Bladder microvascular endothelial cell (primary cell): ENCODE measurements around the gene RNASE3. TPM values are rescaled to one million over a fixed set of nuclear protein-coding genes. Genes with fewer than 3 reads are reported as not detected.

ENCODE experiments used
- total RNA-seq: library from RNA; depleted of rRNA; stranded (reverse); fragments of >200 nt; gene quantifications from 2 replicates; pipeline ENCODE4 v1.2.3, GENCODE V29; 2014

Gene RNASE3
- total RNA-seq = not detected in 2 replicates

DNA sequence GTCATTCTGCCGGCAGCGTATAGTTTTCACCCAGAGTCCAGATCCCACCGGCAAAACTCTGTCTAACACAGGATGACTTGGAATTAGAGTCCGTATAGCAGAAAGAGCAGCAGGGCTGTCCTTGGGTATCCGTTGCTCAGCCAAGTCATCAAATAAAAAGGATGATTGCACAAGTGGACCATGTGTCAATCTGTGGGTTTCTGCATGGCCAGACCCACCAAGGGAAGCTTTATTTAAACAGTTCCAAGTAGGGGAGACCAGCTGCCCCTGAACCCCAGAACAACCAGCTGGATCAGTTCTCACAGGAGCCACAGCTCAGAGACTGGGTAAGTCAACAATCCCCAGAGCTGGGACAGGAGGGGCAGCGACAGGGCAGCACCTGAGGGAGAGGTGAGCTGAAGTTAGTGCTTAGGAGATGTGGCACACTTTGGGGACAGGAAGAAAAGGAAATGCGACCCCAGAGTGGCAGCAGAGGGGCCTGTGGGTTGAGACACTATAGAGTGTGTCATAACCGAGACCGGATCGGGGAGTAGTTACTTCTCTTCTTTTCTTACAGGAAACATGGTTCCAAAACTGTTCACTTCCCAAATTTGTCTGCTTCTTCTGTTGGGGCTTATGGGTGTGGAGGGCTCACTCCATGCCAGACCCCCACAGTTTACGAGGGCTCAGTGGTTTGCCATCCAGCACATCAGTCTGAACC is at the start of gene RNASE3:
Gene RNASE3, plus strand, starts transcription at position 260 of the 700 bp plus-strand sequence. Its CDS starts 302 bp downstream, at position 562.

Other genes with a start within 250 kb of the RNASE3 start
- not detected in 2 replicates for gene OR6S1, start 249.7 kb upstream of the RNASE3 start, total RNA-seq
- 4.0 and 9.3 TPM in 2 replicates for gene RNASE4, start 206.8 kb upstream of the RNASE3 start, total RNA-seq
- 2.6 and 3.7 TPM in 2 replicates for gene ANG, start 202.6 kb upstream of the RNASE3 start, total RNA-seq
- not detected in 2 replicates for gene EDDM3A, start 145.5 kb upstream of the RNASE3 start, total RNA-seq
- not detected in 2 replicates for gene EDDM3B, start 123.0 kb upstream of the RNASE3 start, total RNA-seq
- not detected in 2 replicates for gene RNASE6, start 110.1 kb upstream of the RNASE3 start, total RNA-seq
- gene RNASE1, start 88.5 kb upstream of the RNASE3 start, total RNA-seq = 39.1 and 99.4 TPM in 2 replicates
- not detected in 2 replicates for gene RNASE2, start 64.1 kb downstream of the RNASE3 start, total RNA-seq
- 20.6 and 22.3 TPM in 2 replicates for gene METTL17, start 98.6 kb downstream of the RNASE3 start, total RNA-seq
- not detected in 2 replicates for gene SLC39A2, start 107.9 kb downstream of the RNASE3 start, total RNA-seq
- 0.65 and 1.5 TPM in 2 replicates for gene NDRG2, start 133.7 kb downstream of the RNASE3 start, total RNA-seq
- gene TPPP2, start 138.8 kb downstream of the RNASE3 start, total RNA-seq = not detected in 2 replicates
- not detected in 2 replicates for gene RNASE13, start 143.4 kb downstream of the RNASE3 start, total RNA-seq
- gene RNASE7, start 151.0 kb downstream of the RNASE3 start, total RNA-seq = not detected in 2 replicates
- not detected in 2 replicates for gene RNASE8, start 166.4 kb downstream of the RNASE3 start, total RNA-seq
- gene ARHGEF40, start 178.9 kb downstream of the RNASE3 start, total RNA-seq = 3.1 and 9.9 TPM in 2 replicates
- gene ZNF219, start 207.3 kb downstream of the RNASE3 start, total RNA-seq = 3.2 and 5.2 TPM in 2 replicates
- gene TMEM253, start 209.7 kb downstream of the RNASE3 start, total RNA-seq = 0.13 TPM in 1 of 2 replicates, not detected in the other